Measurements from ENCODE around the gene SMIM38.

Gene SMIM38

DNA sequence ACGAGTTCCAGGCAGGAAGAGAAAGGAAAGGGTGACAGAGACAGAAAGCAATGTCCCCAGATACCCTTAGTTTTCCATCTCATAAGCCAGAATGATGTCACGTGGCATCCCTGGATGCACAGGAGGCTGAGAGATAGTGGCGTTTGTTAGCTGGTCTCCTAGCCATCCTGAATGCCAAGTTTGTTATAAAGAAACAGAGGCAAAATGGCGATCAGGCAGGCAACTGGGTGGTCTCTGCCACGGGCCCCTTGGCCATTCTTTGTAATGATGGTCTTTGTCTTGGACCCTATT, 5.3 kb downstream of the SMIM38 start:
- DNase-seq, result no peak

DNA sequence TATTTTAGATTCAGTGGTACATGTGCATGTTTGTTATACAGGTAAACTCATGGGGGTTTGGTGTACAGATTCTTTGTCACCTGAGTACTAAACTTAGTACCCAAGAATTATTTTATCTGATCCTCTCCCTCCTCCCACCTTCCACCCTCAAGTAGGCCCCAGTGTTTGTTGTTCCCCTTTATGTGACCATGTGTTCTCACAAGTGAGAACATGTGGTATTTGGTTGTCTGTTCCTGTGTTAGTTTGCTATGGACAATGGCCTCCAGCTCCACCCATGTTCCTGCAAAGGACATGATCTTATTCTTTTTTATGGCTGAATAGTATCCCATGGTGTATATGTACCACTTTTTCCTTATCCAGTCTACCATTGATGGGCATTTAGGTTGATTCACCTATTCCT, 6.8 kb downstream of the SMIM38 start:
- DNase-seq, result no peak

DNA sequence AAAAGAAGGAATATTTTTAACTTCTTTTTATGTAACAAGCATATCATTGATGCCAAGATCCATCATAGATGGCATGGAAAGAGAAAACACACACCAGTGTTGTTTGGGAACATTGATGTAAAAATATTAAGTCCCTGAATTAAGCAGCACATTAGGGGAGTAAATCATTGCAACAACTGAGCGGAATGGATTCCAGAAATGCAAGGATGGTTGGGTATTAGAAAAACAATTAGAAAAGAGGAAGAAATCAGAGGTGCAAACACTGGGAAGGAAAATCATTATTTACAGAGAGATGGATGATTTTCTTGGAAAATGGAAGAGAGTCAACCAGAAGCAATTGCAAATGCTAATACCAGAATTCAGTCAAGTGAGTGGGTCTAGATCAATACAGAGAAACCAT, 8.1 kb downstream of the SMIM38 start:
- no peak for DNase-seq

DNA sequence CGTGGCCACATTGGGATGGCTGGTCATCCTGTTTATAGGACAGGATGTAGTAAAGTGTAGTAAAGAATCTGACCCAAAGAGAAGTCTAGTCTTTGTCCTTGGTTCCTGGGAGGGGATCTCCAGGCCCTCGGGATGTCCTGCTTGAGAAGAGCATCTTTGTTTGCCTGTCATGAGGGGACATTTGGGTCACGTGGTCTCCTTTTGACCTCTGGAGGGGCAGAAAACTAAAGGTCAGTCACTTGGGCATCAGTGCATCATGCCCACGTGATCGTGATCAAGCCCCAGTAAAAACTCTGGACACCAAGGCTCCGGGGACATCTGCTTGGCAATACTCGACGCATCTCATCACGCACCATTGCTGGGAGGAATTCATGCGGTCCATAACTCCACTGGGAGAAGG, 9.1 kb downstream of the SMIM38 start:
- DNase-seq, result no peak

DNA sequence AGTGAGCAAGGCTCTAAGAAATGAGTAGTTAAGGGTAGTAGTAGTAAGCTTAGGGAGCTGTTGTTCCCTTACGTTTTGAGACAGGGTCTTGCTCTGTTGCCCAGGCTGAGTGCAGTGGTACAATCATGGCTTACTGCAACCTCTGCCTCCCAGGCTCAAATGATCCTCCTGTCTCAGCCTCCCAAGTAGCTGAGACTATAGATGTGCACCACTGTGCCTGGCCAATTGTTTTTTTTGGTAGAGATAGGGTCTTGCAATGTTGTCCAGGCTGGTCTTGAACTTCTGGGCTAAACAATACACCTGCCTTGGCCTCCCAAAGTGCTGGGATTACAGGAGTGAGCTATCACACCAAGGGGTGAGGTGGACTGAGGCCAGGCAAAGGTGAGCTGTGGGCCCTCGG, 10.0 kb downstream of the SMIM38 start:
- DNase-seq, result no peak

DNA sequence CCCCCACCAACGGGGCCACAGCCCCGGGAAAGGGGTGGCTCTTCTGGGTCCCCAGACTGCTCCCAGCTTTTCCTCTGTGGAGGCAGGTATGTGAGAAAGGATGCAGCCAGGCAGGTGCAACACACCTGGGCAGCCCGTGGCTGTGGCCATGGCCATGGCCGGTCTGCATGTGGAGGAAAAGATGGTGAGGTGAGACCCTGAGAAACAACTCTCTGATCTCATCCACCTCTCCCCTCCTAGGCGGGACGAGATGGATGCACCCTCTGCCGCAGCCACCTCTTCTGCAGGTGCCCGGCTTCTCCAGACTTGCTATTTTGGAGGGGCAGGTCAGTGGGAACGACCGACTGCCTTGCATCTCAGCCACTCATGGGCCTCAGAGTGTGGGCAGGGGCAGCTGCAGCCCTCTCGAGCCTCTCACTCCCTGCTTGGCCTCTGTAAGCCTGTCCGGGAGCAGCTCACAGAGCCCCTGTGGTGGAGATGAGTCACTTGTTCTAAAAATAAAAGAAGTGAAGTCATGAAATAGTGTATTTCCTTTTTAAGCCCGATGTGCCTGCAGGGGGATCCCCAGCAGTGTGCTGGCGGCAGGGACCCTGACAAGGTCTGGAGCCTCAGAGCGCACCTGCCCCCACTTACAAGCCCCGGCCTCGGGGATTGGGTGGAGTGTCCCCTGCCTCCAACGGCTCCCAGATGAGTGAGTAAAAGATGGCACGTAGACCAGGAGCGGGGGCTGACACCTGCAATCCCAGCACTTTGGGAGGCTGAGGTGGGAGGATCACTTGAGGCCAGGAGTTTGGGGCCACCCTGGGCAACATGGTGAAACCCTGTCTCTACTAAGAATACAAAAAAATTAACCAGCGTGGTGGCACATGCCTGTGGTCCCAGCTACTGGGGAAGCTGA, 10.7 kb downstream of the SMIM38 start:
- peak in 1 of 2 donors; percentile 12 for DNase-seq

DNA sequence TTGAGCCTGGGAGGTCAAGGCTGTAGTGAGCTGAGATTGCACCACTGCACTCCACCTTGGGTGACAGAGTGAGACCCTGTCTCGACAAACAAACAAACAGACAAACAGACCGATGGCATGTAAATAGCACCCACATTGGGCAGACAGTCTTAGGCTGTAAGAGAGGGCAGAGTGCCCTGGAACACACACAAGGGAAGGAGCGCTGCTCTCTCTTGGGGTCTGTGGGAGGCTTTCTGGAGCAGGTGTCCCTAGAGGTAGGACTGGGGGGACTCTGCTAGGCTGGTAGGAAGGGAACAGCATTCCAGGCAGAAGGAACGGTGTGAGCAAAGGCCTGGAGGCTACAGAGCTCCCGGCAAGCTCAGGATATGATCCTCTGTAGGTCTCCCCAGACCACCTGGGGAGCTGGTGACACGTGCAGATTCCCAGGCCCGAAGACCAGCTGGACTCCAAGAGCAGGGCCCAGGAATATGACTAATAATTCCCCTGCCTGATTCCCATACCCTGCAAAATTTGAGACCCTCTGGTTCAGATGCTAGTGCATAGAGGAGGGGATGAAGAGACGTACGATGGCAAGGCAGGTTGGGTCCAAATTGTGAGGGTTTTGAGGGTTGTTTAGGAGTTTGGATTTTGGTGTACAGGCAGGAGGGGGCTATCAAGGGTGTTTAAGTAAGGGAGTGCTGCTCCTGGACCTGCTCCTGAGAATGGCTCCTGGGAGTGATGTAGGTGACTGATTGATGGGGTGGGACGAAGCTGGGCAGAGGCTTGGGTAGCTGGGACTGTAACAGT, 11.6 kb downstream of the SMIM38 start:
- DNase-seq, result no peak

DNA sequence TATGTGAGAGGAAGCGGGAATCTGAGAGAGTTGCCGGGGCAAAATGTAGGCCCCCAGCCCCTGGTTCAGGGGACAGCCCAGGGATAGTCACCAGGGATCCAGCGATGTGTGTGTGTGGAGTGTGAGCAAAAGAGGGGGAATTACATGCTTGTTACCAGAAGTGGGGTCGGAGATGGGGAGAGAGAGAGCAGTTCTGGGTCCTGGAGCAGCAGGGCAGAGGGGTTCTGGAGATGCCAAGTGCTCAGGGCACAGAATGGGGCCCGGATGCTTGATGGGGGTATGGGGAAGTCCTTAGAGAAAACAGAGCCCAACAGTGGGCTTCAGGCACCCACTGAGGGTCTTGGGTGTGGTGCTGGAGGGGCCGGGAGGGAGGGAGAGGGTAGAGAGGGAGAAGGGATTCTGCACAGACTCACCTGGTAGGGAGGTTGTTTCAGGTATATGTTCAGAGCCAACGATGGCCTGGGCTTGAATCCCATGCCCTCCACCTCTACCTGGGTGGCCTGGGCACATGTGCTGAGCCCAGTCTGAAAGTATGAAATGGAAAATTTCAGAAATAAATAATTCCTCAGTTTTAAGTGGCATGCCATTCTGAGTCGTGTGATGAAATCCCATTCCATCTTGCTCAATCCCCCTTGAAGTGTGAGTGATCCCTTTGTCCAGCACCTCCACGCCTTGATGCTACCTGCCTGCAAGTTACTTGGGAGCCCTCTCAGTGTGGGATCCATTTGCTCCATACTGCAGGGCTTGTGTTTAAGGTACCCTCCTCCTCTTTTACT, 12.4 kb downstream of the SMIM38 start:
- no peak for DNase-seq

DNA sequence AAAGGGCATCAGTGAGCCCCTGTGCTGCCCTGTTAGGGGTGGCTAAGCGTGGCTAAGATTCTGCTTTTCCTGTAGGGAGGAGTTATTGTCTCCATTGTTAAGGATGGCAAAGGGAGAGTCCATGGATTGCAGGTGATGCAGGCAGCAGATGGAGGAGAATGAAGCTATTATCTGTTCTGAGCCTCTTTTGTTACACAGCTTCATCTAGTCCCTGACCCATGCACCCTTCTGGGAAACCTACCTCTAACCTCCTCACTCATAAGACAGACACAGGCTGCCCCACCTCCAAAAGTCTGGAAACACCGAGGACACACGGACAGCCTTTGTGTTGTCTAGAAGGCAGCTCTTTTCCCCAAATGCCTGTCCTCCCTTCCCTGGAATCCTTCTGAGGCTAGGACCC, 13.7 kb downstream of the SMIM38 start:
- DNase-seq, result no peak

DNA sequence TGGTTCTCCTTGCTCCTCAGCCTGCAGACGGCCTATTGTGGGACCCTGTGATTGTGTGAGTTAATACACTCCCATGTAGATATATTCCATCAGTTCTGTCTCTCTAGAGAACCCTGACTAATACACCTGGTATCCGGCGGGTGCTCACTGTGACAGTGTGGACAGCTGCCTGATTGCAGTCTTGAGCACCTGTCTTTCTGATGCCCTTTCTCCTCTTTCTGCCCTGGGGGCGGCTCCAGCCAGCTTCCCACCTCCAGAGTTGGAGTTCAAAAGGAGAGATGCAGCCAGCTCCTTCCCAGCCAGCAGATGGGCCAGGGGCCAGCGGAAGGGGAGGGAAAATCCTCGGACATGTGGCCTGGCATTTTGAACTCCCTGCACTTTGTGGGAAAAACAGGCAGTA, 15.0 kb downstream of the SMIM38 start:
- DNase-seq, result no peak

DNA sequence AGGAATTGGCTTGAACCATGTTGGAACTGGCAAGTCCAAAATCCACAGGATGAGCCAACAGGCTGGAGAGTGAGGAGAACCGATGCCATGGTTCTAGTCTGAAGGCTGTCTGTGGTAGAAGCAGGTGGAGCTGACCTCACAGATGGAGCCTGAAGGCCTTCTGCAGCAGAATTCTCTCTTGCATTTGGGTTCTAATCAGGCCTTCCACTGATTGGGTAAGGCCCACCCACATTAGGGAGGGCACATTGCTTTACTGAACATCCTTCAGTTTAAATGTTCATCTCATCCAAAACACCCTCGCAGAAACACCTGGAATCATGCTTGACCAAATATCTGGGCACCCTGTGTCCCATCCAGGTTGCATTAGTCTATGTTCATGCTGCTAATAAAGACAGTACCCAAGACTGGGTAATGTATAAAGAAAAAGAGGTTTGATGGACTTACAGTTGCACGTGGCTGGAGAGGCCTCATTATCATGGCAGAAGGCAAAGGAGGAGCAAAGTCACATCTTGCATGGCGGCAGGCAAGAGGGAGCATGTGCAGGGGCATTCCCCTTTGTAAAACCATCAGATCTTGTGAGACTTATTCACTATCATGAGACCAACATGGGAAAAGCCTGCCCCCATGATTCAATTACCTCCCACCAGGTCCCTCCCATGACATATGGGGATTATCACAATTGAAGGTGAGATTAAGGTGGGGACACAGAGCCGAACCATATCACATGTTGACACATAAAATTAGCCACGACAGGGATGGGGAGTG, 15.9 kb downstream of the SMIM38 start:
- no peak for DNase-seq

DNA sequence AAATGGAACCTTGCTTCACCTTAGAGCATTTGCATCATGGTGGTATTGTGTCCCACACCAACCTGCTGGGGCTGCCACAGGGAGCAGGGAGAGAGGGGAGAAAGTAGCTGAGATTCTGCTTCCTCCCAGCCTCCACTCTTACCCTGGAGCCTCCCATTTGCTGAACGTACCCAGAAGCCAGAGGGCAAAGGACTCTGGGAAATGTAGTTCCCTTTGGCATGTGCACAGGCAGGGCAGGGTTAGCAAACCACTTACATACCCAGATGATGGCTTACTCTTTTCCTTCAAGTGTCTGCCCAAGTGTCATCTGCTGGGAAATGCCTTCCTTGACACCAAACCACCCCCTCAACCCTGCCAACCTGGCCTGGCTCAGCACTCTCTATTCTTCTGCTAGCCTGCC, 16.9 kb downstream of the SMIM38 start:
- no peak for DNase-seq

DNA sequence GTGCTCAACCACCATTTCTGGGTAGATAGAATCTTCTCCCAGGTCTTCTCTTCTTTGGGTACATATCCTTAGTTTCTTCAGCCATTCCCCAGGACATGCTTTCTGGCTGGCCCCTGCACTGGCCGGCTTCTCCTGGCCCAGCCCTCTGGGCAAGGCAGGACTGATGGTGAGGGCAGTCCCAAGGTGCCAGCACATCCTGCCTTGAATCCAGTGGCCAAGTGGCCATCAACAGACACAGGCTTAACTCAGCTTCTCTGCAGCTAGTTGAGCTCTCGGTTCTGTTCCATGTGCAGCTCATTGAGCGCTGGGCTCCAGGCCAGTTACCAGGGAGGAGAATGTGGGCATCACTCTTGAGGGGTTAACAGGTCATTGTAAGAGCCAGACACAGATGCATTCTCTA, 17.6 kb downstream of the SMIM38 start:
- no peak for DNase-seq

DNA sequence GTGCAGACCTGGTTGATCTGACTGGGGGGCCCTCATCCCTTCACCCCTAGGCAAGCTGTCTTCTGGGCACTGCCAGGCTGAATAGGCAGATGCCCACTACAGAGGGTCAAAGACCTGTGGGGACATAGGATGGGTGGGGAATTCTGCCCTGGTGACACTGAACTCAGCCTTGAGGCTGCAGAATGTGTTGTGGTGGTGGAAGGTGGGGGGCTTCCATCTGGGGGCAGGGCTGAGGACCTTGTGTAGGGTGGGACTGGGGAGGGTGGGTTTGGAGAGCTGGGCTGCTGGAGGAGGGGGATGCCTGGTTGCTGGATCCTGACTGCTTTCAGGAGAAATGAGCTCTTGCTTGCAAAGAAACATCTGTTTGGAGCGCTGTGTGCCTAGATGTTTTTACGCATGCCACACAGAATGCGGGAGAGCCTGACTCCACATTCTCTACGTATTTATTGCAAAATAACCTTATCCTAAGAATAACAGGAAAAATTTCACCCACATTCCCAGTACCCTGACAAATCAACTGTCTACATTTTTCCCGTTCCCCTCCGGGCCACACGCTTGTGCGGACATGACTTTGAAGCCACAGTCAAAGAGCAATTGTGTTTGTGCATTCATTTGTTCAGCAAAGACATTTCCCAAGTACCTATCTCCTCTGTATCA, 18.3 kb downstream of the SMIM38 start:
- no peak for DNase-seq

DNA sequence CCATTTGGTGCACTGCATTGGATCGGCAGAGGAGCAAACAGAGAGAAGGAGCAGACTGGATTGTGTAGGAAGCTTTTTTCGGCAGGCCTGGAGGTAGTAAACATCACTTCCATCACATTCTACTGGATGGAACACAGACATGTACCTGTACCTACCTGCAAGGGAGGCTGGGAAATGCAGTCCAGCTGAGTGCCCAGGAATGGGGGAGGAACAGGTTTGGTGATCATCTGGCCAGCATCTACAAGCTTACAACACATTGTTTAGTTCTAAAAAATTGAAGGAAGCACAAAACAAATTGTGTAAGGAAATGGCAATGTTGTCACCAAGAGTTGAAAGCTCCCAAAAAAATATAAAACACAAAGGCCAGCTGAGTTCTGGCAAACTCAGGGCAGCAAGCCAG, 19.1 kb downstream of the SMIM38 start:
- no peak for DNase-seq

DNA sequence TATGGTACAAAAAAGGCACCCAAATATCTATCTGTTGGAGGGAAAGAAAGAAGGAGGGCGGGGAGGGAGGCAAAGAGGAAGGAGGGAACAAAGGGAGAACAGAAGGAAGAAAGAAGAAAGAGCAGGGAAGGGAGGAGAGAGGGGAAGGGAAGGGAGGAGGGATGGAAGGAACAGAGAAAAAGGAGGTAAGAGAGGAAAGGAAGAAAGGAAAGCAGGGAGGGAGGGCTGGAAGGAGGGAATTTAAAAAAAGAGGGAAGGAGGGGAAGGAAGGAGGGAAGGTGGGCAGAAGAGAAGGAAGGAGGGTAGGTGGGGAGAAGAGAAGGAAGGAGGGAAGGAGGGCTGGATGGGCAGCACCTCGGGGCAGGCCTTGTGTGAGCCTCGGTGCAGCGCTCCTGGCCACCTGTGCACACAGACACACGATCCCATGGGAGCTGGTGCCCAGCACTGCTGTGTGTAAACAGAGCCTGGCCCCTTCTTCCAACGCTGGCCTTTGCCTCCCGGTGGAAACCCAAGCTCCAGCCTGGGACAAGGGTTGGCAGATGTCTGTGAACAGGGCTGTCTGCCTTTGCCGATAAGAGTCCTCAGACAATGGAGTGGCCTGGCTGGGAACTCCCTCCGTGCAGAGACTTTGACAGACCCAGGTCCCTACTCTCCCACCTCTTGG, 23.2 kb downstream of the SMIM38 start:
- DNase-seq, result no peak

DNA sequence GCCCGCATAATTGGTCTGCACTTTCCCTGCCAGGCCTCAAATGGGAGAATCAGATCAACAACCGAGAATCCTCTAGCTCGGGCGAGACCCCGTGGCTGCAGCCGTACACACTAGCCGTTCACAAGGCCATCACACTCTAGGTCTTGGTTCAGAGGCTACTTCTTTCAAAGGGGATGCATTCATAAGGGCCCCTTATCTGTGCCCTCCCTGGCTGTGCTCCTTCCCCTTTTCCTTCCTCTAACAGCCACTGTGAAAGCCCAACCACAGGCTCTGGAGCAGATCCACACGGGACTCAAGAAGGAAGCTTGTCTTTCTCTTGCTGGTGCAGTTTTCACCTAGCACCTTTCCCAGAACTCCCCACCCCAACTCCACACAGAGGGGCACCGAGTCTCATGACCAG, 24.5 kb downstream of the SMIM38 start:
- no peak for DNase-seq

DNA sequence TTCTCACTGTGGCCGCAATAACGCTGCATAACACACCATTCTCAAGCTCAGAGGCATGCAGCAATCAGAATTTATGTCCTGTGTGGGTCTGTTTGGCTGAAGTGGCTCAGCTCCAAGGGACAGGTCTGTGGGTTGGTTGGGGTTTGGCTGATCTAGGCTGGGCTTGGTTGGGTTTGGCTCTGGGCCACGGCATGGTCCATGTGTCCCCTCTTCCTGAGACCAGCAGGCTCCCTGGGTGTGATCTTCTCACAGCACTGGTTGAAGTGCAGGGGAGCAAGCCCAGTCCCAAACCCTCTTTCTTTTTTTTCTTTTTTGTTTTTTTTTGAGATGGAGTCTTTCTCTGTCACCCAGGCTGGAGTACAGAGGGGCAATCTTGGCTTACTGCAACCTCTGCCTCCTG, 25.0 kb downstream of the SMIM38 start:
- no peak for DNase-seq

DNA sequence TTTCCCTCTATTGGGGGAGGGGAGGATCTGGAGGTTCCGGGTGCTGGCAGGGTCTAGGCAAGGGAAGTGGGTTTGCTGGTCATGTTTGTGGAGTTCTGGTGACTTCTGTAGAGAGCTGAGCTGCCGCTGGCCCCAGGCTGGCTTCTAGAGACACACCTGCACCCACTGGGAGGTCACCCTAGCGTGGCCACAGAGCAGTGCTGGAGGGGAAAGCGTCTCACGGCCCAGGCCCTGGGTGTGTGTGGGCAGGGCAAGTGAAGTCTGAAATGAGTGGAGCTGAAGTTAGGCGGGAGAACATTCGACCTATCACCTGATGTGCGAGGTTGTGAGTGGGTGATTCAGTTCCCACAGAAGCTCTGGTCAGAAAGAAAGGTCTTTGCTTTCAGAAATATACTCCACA, 27.9 kb downstream of the SMIM38 start:
- DNase-seq, result no peak

DNA sequence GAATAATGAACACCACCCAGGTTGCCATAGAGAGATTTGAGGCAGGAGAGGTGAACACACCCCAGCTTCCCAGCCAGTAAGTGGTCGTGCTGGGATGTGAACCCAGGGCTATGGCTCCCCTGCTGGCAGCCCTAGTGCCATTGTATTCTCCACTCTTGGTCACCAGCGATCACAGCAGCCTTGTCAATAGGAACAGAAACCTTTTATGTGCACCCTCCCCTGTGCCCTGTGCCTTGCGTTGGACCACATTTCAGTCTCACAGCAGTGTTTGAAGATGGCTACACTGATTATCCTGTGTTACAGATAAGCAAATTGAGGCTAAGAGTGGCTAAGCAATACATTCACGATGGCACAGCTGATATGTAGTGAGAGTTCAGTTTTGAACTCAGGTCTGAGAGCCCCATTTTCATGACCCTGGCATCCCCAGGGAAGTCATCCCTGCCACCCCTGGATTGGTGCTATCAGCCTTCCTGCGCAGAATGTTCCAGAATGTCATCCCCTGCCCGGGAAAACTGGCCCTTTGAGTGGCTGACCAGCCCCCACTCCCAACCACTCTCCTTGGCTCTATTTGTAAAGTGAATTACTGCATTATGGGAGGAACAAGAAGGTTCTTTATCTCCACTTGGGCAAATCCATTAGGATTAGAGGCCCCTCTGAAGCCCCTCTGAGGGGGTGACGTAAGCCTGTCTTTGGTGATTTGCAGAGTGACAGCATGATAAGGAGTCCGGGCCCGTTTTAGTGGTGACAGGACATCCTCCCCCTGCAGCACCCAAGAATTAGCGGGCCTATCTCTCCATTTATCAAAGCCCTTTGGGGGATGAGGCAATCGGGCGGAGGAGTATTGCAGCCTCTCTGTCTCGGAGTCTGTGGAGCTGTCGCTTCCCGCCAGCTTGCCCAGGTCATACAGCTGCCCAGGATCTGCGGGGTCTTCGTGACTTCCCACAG, 30.9 kb downstream of the SMIM38 start:
- no peak for DNase-seq
